Measurements from ENCODE around the gene ASB4. TPM values are rescaled to one million over a fixed set of nuclear protein-coding genes. Genes with fewer than 3 reads are reported as not detected.
"Not testable (repeated sequence)": the region's sequence is repeated elsewhere in the genome, so short reads cannot be mapped to it uniquely, and the experiment has no call there.

The ASB4 gene
- total RNA-seq, 2 donors from 2014 or later, result not detected

GRCh38 chr7:95501261-95501832 lies 15.6 kb downstream of the ASB4 start:
- Mint-ChIP-seq H3K4me3 (no peak overlapping the region), H3K36me3 (ENCODE audit: low read depth) (no peaks in the 10 kb centered on the region), H3K9me3 (no peaks in the 10 kb centered on the region), H3K4me1 (peaks cover 4% of the 10 kb centered on the region), H3K27ac (no peak overlapping the region), H3K27me3 (ENCODE audit: insufficient read depth) (no peaks in the 10 kb centered on the region)
- Histone ChIP-seq H3K27me3 (ENCODE audit: control insufficient read depth, insufficient read depth, low read length, poor library complexity, severe bottlenecking) (no peaks in the 10 kb centered on the region), H3K4me1 (ENCODE audit: control insufficient read depth, insufficient read depth, low read length) (no peaks in the 10 kb centered on the region), H3K36me3 (ENCODE audit: control insufficient read depth, insufficient read depth, low read length) (no peaks in the 10 kb centered on the region), H3K9ac (ENCODE audit: extremely low read depth, low read length, poor library complexity, severe bottlenecking) (no peak overlapping the region), H3K9me3 (ENCODE audit: control insufficient read depth, low read length) (no peaks in the 10 kb centered on the region), H3K27ac (ENCODE audit: low read depth, low read length) (no peak overlapping the region), H3K4me3 (ENCODE audit: low read length) (no peak overlapping the region)
- no peak for DNase-seq
- WGBS, 2 experiments (ENCODE audit: insufficient coverage in 1 of 2, insufficient read length in 1 of 2), result 83 to 88% methylated on average over 4 of the region's 5 CpGs
- no peak for TF ChIP-seq CTCF (conservative IDR thresholded peaks at IDR 0.05)

GRCh38 chr7:95502403-95502802 lies 16.7 kb downstream of the ASB4 start:
- no peak overlapping the region for H3K4me3 ChIP-seq (ENCODE audit: low read length)
- no peaks in the 10 kb centered on the region for H3K9me3 ChIP-seq (ENCODE audit: control insufficient read depth, low read length)
- no peak overlapping the region for H3K27ac Mint-ChIP-seq
- no peaks in the 10 kb centered on the region for H3K36me3 Mint-ChIP-seq (ENCODE audit: low read depth)
- no peaks in the 10 kb centered on the region for H3K36me3 ChIP-seq (ENCODE audit: control insufficient read depth, insufficient read depth, low read length)
- no peaks in the 10 kb centered on the region for H3K27me3 ChIP-seq (ENCODE audit: control insufficient read depth, insufficient read depth, low read length, poor library complexity, severe bottlenecking)
- H3K9ac ChIP-seq (ENCODE audit: extremely low read depth, low read length, poor library complexity, severe bottlenecking), result no peak overlapping the region
- TF ChIP-seq CTCF (conservative IDR thresholded peaks at IDR 0.05), result no peak
- DNase-seq, result no peak
- 83 to 86% methylated on average over 1 of the region's 1 CpG for WGBS, 2 experiments (ENCODE audit: insufficient coverage in 1 of 2, insufficient read length in 1 of 2)
- H3K4me3 Mint-ChIP-seq, result no peak overlapping the region
- peaks cover 4% of the 10 kb centered on the region for H3K4me1 Mint-ChIP-seq
- H3K9me3 Mint-ChIP-seq, result no peaks in the 10 kb centered on the region
- H3K4me1 ChIP-seq (ENCODE audit: control insufficient read depth, insufficient read depth, low read length), result no peaks in the 10 kb centered on the region
- H3K27me3 Mint-ChIP-seq (ENCODE audit: insufficient read depth), result no peaks in the 10 kb centered on the region
- no peak overlapping the region for H3K27ac ChIP-seq (ENCODE audit: low read depth, low read length)

- DNase-seq, result no peak
- Mint-ChIP-seq H3K9me3 (no peaks in the 10 kb centered on the region), H3K36me3 (ENCODE audit: low read depth) (no peaks in the 10 kb centered on the region), H3K27ac (no peak overlapping the region), H3K4me3 (no peak overlapping the region), H3K27me3 (ENCODE audit: insufficient read depth) (no peaks in the 10 kb centered on the region), H3K4me1 (peaks cover 4% of the 10 kb centered on the region)
- Histone ChIP-seq H3K4me1 (ENCODE audit: control insufficient read depth, insufficient read depth, low read length) (no peaks in the 10 kb centered on the region), H3K27me3 (ENCODE audit: control insufficient read depth, insufficient read depth, low read length, poor library complexity, severe bottlenecking) (no peaks in the 10 kb centered on the region), H3K9me3 (ENCODE audit: control insufficient read depth, low read length) (no peaks in the 10 kb centered on the region), H3K9ac (ENCODE audit: extremely low read depth, low read length, poor library complexity, severe bottlenecking) (no peak overlapping the region), H3K4me3 (ENCODE audit: low read length) (no peak overlapping the region), H3K36me3 (ENCODE audit: control insufficient read depth, insufficient read depth, low read length) (no peaks in the 10 kb centered on the region), H3K27ac (ENCODE audit: low read depth, low read length) (no peak overlapping the region)
- TF ChIP-seq CTCF (conservative IDR thresholded peaks at IDR 0.05), result no peak
- 78 to 86% methylated on average over 6 of the region's 6 CpGs for WGBS, 2 experiments (ENCODE audit: insufficient coverage in 1 of 2, insufficient read length in 1 of 2)
These were observed 17.8 kb downstream of the ASB4 start for GRCh38 chr7:95503271-95504131.

GRCh38 chr7:95504132-95504588 lies 18.4 kb downstream of the ASB4 start:
- not testable (repeated sequence) for H3K27ac Mint-ChIP-seq; H3K36me3 Mint-ChIP-seq (ENCODE audit: low read depth); H3K9ac ChIP-seq (ENCODE audit: extremely low read depth, low read length, poor library complexity, severe bottlenecking); H3K9me3 Mint-ChIP-seq; H3K36me3 ChIP-seq (ENCODE audit: control insufficient read depth, insufficient read depth, low read length); H3K27ac ChIP-seq (ENCODE audit: low read depth, low read length); H3K4me3 ChIP-seq (ENCODE audit: low read length); H3K4me3 Mint-ChIP-seq; H3K4me1 Mint-ChIP-seq; H3K4me1 ChIP-seq (ENCODE audit: control insufficient read depth, insufficient read depth, low read length); H3K9me3 ChIP-seq (ENCODE audit: control insufficient read depth, low read length); H3K27me3 ChIP-seq (ENCODE audit: control insufficient read depth, insufficient read depth, low read length, poor library complexity, severe bottlenecking); DNase-seq; H3K27me3 Mint-ChIP-seq (ENCODE audit: insufficient read depth)
- 75 to 82% methylated on average over 4 to 7 of the region's 7 CpGs for WGBS, 2 experiments (ENCODE audit: insufficient coverage in 1 of 2, insufficient read length in 1 of 2)

Data from endodermal cell (in vitro differentiated cells).